Duodenal mucosa (tissue), 2 donors: ENCODE results near the gene ANP32A.
"Not testable (repeated sequence)": the region's sequence is repeated elsewhere in the genome, so short reads cannot be mapped to it uniquely, and the experiment has no call there.

ENCODE experiments used
- H3K27ac ChIP-seq: one replicate; pipeline ENCODE4 v1.7.0; 2013; ENCODE audit warnings: low read depth, low read length
- H3K27me3 ChIP-seq, 2 donors: one replicate each; pipeline ENCODE4 v1.7.0; 2013; ENCODE audit warnings: low read length in 2 of 2, control low read depth in 1 of 2; ENCODE audit not compliant: insufficient read depth in 2 of 2, control insufficient read depth in 1 of 2
- H3K36me3 ChIP-seq, 2 donors: one replicate each; pipeline ENCODE4 v1.7.0; 2013; ENCODE audit warnings: low read length in 2 of 2, control low read depth in 1 of 2; ENCODE audit not compliant: insufficient read depth in 2 of 2, control insufficient read depth in 1 of 2
- H3K4me1 ChIP-seq, 2 donors: one replicate each; pipeline ENCODE4 v1.7.0; 2013; ENCODE audit warnings: low read length in 2 of 2, control low read depth in 1 of 2; ENCODE audit not compliant: insufficient read depth in 2 of 2, control insufficient read depth in 1 of 2
- H3K4me3 ChIP-seq, 2 donors: one replicate each; pipeline ENCODE4 v1.7.0; 2013; ENCODE audit warnings: low read length in 2 of 2, low read depth in 1 of 2
- H3K9ac ChIP-seq, 2 donors: one replicate each; pipeline ENCODE4 v1.7.0; 2013; ENCODE audit warnings: low read length in 2 of 2, low read depth in 1 of 2
- H3K9me3 ChIP-seq, 2 donors: one replicate each; pipeline ENCODE4 v1.7.0; 2013; ENCODE audit warnings: low read length in 2 of 2, control low read depth in 1 of 2; ENCODE audit not compliant: control insufficient read depth in 1 of 2

The ANP32A gene

DNA sequence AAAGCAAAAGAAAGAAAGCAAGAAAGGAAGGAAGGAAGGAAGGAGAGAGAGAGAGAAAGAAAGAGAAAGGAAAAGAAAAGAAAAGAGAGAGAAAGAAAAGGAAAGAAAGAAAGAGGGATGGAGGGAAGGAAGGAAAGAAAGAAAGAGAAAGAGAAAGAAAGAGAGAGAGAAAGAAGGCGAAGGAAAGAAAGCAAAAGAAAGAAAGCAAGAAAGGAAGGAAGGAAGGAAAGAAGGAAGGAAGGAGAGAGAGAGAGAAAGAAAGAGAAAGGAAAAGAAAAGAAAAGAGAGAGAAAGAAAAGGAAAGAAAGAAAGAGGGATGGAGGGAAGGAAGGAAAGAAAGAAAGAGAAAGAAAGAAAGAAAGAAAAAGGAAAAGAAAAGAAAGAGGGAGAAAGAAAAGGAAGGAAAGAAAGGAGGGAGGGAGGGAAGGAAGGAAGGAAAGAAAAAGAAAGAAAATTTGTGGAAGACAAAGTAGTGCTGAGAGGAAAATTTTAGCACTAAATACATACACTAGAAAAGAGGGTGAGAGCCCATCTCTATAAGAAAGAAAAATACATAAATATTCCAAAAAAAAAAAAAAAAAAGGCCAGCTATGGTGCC lies 60.6 kb downstream of the ANP32A start:
- not testable (repeated sequence) for H3K9me3 ChIP-seq, H3K27ac ChIP-seq, H3K4me3 ChIP-seq, H3K27me3 ChIP-seq, H3K36me3 ChIP-seq, H3K9ac ChIP-seq, H3K4me1 ChIP-seq

DNA sequence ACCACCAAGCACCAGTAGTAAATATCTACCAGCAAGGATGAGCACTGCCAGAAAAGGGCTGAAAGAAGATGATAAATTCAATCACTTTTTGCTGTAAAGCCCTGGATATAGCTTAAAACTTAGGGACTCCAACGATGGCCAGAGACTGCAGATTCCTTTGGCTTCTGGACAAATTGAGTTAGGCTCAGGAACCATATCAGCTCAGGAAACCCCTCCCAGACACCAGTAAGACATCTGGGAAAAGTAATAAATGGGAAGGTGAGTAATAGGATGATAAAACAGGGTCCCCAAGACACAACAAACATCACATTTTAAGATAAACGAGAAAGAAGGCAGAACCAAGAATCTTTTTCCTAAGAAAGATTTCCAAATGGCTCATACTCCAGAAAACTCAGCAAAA lies 65.0 kb downstream of the ANP32A start:
- Histone ChIP-seq H3K4me1 (no peaks in the 10 kb centered on the region), H3K27me3 (no peaks in the 10 kb centered on the region), H3K36me3 (no peaks in the 10 kb centered on the region), H3K9me3 (no peaks in the 10 kb centered on the region), H3K4me3 (no peak overlapping the region), H3K27ac (no peak overlapping the region), H3K9ac (no peak overlapping the region)

DNA sequence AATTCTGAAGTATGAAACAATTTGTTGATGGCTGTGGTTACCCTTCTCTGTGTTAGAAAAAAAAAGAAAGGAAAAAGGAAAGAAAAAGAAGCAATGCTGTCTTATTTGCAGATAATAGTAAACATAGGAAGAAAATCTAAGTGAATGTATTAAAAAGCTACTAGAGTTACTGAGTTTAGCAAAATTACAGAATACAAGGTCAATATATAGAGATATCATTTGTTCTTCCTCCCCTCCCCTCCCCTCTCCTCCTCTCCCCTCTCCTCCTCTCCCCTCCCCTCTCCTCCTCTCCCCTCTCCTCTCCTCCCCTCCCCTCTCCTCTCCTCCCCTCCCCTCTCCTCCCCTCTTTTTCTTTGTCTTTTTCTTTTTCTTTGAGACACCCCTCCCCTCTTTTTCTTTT lies 69.1 kb downstream of the ANP32A start:
- Histone ChIP-seq H3K9ac (no peak overlapping the region), H3K27ac (no peak overlapping the region), H3K27me3 (no peaks in the 10 kb centered on the region), H3K4me3 (no peak overlapping the region), H3K4me1 (no peaks in the 10 kb centered on the region), H3K9me3 (no peaks in the 10 kb centered on the region), H3K36me3 (no peaks in the 10 kb centered on the region)

DNA sequence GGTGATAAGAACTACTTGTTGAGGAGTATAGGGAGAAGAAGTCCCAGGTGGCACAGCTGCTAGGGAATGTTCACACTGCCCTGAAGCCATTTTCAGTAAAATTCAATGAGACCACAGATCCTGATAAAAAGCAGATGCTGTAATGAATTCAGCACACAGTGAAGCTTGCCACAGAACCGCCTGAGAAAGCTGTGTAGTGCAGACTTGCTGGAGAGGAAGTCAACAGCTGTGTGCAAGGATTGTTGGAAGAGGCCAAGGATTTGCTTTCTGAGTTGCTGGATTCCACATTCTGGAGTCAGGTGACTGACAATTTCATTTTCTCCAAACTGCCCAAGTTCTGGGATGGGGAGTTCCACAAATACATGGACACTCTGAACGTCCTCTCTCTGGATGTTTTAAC lies 70.9 kb downstream of the ANP32A start:
- no peaks in the 10 kb centered on the region for H3K27me3 ChIP-seq
- H3K36me3 ChIP-seq: no peaks in the 10 kb centered on the region
- no peak overlapping the region for H3K9ac ChIP-seq
- H3K27ac ChIP-seq: no peak overlapping the region
- no peak overlapping the region for H3K4me3 ChIP-seq
- H3K9me3 ChIP-seq: no peaks in the 10 kb centered on the region
- no peaks in the 10 kb centered on the region for H3K4me1 ChIP-seq

DNA sequence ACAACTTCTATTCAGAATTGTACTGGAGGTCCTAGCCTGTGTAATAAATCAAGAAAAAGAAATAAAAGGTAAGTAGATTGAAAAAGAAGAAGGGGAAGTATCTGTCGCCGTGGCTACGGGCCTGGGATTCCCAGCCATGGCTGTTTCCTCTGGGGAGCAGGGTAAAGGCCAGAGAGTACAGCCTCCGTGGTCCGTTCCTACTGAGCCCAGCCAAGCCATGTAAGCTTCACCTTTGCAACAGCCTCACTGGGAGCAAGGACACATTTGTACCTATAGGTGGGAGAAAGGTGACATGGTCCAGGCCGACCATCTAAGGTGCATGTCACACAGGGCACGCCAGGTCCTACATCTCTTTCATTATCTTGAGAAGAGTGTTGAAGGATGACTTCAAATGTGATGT lies 71.3 kb downstream of the ANP32A start:
- Histone ChIP-seq H3K9me3 (no peaks in the 10 kb centered on the region), H3K36me3 (no peaks in the 10 kb centered on the region), H3K4me3 (no peak overlapping the region), H3K4me1 (no peaks in the 10 kb centered on the region), H3K27me3 (no peaks in the 10 kb centered on the region), H3K27ac (no peak overlapping the region), H3K9ac (no peak overlapping the region)

DNA sequence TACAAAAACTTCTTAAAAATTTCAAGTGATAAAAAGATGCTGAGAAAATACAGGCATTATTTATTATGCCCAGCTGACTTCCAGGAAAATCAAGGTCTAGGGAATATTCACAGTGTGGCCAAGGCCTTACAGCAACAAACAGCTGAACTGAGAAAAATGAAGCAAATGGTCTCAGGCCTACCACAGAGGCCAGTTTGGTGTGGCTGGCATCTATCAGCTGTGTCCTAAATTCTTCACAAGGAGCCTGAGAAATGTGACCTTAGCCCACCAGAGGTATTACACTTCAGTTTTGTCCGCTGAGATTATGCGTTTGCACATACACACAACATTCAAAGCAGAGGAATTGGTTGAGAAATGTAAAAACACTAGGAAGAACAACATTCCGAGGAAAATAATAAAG lies 77.4 kb downstream of the ANP32A start:
- Histone ChIP-seq H3K36me3 (no peaks in the 10 kb centered on the region), H3K4me1 (no peaks in the 10 kb centered on the region), H3K9ac (no peak overlapping the region), H3K27ac (no peak overlapping the region), H3K27me3 (no peaks in the 10 kb centered on the region), H3K4me3 (no peak overlapping the region), H3K9me3 (no peaks in the 10 kb centered on the region)

- no peak overlapping the region for H3K27ac ChIP-seq
- no peaks in the 10 kb centered on the region for H3K36me3 ChIP-seq
- H3K4me1 ChIP-seq: no peaks in the 10 kb centered on the region
- no peaks in the 10 kb centered on the region for H3K9me3 ChIP-seq
- no peaks in the 10 kb centered on the region for H3K27me3 ChIP-seq
- H3K9ac ChIP-seq: no peak overlapping the region
- H3K4me3 ChIP-seq: no peak overlapping the region
Observed at GRCh38 chr15:68739390-68740080, 81.2 kb downstream of the ANP32A start.

DNA sequence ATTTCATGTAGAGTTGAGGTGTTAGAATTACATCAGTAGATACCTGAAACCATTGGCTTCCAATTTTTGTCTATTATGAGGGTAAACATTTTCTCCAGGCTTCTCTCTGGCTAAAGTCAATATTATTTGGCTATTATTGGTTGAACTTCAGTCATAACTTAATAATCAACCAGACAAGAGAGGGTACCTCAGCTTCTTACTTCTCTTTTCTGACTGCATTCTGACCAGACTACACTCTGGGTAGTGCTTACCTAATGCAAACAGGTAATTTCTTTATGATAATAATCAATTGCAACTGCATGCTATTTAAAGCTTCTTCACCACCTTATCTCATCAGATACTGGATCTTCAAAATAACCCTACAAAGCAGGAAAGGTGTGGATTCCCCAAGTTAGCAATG lies 85.1 kb downstream of the ANP32A start:
- Histone ChIP-seq H3K4me3 (no peak overlapping the region), H3K9ac (no peak overlapping the region), H3K27me3 (no peaks in the 10 kb centered on the region), H3K9me3 (no peaks in the 10 kb centered on the region), H3K36me3 (no peaks in the 10 kb centered on the region), H3K27ac (no peak overlapping the region), H3K4me1 (peaks cover 3 to 8% of the 10 kb centered on the region in 2 donors)

GRCh38 chr15:68734881-68735280 lies 85.8 kb downstream of the ANP32A start:
- H3K36me3 ChIP-seq: no peaks in the 10 kb centered on the region
- H3K27ac ChIP-seq: no peak overlapping the region
- peaks cover 5 to 8% of the 10 kb centered on the region in 2 donors for H3K4me1 ChIP-seq
- H3K4me3 ChIP-seq: no peak overlapping the region
- no peaks in the 10 kb centered on the region for H3K9me3 ChIP-seq
- no peaks in the 10 kb centered on the region for H3K27me3 ChIP-seq
- no peak overlapping the region for H3K9ac ChIP-seq

GRCh38 chr15:68734352-68734751 lies 86.3 kb downstream of the ANP32A start:
- Histone ChIP-seq H3K36me3 (no peaks in the 10 kb centered on the region), H3K9me3 (no peaks in the 10 kb centered on the region), H3K27me3 (no peaks in the 10 kb centered on the region), H3K9ac (no peak overlapping the region), H3K4me3 (no peak overlapping the region), H3K27ac (no peak overlapping the region), H3K4me1 (peaks cover 5 to 8% of the 10 kb centered on the region in 2 donors)
